ENCODE data around the gene VCL. TPM values are rescaled to one million over a fixed set of nuclear protein-coding genes. Genes with fewer than 3 reads are reported as not detected.

VCL gene
- polyA plus RNA-seq, 3 donors = 119 to 129 (median 123) TPM

DNA sequence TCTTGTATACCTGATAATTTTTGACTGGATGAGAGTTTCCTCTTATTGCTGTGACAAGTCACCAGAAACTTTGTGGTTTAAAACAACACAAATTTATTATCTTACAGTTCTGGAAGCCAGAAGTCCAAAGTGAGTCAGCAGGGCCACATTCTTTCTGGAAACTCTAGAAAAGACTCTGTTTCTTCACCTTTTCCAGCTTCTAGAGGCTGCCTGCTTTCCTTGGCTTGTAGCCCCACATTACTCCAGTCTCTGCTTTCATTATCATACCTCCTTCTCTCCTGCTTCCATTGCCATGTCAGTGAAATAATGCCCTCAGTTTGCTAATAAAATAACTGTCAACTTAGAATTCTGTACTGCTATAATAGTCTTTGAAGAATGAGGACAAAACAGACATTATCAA is 65.3 kb downstream of the VCL start:
- no peak for DNase-seq

DNA sequence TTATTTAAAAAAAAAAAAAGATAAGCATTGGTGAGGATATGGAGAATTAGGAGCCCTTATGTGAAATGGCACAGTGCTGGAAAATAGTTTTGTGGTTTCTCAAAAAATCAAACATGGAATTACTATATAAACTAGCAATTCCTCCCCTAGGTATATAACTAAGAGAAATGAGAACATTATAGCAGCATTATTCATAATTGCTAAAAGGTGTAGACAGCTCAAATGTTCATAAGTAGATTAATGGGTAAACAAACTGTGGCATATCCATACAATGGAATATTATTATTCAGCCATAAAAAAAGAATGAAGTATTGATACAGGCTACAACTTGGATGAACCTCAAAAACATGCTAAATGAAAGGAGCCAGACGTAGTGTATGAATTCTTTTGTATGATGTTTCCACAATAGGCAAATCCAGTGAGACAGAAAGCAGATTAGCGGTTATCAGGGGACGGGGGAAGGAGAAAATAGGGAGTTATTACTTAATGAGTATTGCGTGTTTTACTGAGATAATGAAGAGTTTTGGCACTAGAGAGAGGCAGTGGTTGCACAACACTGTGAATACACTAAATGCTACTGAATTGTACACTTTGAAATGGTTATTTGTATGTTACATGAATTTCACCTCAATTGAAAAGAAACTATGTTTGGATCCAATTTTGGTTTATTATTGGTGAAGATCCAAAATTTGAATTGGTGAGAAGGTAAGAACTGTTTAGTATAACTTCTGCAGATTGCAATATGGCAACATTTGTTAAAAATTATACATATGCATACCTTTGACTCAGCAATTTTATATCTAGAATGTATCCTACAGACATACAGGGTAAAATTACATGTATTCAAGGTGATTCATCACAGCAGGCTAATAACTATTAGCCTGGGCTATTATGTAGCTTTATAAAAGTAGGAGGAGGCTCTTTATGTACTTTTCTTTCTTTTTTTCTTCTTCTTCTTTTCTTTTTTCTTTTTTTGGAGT is 69.7 kb downstream of the VCL start:
- no peak for DNase-seq

DNA sequence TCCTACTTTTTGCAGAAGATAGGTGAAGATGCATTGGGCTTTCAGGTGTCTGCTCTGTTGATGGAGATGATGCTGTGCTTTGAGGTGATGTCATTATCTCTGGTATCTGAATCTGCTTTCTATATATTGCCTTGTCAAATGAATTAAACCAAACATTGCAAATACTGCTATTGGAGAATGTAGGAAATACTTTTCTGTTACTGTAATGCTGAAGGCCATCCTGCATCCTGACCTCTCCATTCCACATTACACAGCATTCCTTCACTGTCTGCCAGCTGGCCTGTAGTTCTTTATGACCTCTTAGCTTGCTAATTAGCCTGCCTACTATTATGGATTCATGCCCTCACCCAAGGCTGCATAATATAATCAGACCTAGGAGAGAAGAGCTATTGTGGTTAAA is 73.2 kb downstream of the VCL start:
- DNase-seq = peak; percentile 34

DNA sequence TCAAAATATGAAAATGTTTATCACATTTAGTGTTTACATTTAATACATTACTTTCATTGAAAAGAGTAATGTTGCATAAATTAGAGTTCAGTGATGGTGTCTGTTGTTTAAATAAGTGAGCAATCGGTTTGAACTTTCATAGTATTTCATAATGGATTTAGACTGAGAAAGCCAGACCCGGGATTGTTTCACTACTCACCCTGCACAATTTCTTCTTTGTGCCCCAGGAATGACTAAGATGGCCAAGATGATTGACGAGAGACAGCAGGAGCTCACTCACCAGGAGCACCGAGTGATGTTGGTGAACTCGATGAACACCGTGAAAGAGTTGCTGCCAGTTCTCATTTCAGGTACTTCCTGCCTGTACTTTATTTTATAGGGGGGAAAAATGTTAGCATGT is 74.6 kb downstream of the VCL start:
- no peak for DNase-seq

DNA sequence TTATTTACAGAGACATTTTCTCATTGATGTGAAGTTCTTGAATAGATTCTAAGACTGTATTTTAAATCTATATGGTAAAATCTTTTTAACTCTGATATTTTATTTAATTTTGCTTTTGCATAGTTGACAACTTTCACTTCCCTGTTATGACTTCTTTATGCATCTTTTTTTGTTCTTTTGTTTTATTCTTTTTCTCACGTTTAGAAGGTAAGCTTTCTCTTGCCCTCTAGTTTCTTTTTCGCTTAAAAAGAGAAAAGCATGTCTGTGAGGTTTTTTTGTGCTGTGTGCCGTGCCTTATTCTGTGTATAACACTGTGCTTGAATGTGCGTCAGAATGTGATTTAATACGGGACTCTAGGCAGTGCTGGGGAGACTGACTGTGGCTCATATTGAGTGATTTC is 78.0 kb downstream of the VCL start:
- no peak for DNase-seq

DNA sequence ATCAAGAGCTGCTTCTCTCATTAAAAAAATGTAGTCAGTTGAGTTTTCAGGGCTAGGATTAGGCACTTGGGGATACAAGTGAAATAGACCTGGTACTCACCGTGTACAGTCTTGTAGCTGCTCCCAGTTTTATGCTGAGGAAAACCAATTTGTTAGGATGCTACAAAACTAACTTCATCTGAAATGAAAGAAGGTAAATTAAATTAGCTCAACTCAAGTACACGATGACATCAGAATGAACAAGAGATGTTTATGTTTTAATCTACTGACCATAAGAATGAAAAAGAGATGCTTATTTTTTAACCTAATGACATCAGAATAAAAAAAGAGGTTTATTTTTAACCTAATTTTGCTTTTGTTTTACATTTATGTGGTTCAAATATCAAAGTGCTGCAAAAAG is 79.0 kb downstream of the VCL start:
- no peak for DNase-seq

DNA sequence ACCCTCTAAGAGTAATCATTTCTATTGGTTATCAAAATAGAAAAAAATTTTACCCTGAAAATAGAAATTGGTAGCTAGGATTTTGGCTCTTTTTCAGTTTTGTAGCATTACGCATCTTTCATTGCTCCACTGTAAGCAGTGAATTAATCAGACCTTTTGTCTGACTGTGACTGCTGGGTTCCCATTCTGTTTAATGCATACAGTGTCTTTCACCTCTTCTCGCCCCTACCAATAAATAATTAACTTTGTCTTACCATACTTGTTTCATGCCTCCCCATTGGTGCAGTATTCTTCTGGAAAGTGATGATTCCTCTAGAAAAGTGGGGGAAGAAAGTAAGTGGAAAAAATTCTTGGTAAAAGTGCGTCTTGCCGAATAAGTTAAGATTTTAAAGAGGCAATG is 79.5 kb downstream of the VCL start:
- DNase-seq = no peak

DNA sequence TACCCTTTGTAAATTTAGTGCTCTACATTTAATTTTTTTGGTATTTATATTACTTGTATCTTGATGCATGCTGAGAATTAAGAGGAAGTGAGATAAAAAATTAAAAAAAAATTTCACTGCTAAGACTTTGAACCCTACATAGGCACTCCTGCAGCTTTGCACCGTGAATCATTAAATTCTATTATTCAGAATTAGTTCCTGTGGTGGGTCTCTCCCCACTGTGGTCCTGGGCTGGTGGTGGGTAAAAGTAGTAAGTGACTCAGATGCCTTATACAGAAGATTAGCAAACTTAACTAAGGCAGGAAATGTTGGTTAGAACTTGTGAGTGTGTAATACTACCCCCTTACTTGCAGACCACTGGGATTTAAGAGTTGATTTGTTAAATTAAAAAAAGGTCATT is 80.1 kb downstream of the VCL start:
- no peak for DNase-seq

DNA sequence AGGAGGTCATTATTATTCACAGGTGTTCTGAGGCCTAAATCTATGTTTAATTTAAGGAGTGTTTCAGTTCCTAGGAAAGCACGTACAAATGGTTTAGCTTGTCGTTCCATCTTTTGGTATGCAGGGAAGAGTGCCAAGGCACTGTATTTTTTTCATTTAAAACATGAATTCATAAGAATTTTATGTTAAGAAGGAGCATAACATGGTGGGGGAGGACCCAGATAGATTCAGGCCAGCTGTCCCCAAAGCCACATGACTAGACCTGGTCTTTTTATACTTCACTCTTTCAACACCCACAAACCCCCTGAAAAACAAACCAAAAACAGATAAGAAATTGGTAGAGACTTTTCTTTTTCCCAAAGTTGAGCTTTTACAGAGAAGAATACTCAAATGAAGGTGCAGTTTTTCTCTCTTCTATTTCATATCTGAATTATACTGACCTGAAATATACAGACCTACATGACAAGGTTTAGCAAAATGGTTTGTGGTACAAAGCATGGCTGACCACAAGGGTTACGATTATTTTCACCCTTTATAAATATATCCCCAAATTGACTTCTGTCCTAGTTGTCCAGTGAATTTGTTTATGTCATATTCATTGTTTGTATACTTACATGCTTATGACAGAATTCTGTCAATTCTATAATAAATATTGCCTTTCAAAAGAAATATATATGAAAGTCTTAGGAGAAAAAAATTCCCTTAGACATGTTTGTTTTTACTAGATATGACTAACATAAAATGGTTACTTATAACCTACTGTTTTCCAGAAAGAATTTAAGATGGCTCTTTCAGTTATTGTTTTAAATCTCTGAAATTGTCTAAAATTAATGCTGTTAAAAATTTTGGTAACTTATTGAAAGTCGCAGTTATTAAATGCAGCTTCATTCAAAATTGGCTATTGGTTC is 81.4 kb downstream of the VCL start:
- DNase-seq = no peak

DNA sequence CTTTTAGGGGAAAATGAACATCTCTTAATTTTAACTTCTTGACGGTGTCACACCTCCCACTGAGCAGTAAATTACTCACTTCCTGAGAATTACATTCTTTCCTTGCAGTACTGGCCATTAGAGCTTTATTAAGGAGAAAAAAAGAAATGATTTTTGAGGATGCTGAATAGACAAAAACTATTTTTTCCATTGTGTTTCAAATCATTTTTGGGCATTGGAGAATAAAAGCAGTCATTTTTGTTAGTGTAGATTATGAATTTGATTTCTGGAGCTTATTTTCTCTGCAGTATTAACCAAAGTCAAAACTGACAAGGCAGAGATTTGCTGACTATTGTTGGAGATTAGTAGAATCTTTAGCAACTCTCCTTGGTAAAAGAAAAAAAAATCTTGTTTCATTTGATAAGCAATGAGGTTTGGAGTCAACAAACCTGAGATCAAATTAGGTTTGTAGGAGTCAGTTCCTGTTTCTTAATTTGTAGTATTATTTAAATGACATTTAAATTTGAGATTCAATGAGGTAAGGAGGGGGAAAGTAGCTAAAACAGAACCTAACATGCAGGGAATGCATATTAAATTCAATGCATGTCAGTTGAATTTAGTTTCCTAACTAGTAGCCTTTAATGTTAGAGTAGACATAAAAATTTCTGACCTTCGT is 82.1 kb downstream of the VCL start:
- DNase-seq = no peak

DNA sequence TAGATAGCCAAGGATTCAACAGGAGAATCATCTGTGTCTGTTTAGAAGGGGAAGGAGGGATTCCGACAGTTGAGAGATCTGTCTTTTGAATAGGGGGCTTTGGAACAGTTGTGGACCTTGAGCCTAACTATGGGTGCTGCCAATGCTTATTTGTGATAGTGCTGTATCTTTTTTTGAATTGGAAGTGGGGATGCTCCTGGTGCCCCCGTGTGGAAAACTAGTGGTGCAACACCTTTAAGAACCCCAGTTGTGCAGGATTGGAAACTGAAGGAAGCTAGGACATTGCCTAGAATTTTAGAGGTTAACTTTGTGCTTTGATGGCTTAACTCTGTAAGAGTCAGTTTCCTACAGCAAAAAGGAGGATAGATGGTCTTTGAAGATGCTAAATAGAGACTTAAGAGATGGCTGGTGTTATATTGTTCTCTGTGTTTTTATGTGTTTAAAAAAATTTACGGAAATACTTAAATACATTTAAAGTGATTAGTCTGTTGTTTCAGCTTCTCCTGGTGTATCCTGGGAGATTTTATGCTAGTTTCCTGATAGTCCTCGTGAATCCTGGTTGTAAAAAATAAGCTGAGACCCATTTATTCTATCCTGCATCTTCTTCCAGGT is 83.4 kb downstream of the VCL start:
- peak; percentile 36 for DNase-seq

DNA sequence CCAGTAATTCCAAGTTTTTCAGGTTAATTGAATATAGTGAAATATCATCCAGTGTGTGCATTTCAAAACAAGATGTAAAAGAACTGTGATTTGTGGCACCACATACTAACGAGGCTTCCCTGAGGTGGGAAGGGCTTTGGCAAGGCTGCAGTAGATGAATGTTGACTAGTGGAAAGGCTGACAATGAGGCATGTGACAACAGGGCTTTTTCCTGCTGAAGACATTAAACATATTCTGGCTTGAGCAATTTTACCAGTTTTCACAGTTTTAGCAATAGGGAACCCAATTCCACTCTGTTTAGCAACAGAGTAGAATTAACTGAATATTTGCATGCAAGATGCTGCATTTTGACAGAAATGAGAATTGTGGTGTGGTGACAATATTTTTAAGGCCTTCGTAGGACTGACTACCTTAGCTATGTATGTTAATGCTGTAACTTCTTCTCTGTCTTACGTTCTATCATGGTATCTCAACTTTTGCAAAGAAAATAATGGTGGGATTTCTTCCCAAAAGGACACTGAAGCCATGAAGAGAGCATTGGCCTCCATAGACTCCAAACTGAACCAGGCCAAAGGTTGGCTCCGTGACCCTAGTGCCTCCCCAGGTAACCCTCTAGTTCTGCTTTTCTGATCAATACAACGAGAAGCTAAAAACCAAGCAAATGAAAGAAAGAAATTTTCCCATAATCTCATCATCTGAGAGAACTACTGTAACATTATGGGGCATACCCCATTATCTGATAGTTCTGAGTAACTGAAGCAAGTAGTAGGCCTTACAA is 84.2 kb downstream of the VCL start:
- no peak for DNase-seq

DNA sequence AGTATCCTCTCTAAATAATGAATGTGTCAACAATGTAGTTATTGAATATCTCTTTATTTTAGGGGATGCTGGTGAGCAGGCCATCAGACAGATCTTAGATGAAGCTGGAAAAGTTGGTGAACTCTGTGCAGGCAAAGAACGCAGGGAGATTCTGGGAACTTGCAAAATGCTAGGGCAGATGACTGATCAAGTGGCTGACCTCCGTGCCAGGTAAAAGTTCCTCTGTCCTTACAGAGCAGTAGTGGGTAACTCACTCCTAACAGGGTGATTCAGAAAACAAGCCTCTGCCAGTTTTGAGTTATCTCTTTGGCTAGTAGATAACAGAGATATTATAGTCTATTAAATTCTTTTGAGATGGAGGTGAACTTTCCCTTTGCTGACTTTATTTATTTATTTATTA is 85.4 kb downstream of the VCL start:
- DNase-seq = no peak

DNA sequence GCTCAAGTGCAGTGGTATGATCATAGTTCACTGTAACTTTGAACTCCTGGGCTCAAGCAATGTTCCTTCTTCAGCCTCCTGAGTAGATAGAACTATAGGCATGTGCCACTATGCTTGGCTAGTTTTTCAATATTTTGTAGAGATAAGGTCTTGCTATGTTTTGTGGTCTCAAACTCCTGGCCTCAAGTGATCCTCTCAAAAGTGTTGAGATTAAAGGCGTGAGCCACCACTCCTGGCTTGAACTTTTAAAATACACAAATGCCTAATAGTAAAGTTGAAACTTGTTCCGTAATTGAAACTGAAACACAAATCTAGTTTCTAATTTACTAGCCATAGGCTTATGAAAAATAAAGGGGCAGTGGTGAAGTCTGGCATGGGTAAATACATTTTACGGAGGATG is 87.0 kb downstream of the VCL start:
- DNase-seq = no peak

DNA sequence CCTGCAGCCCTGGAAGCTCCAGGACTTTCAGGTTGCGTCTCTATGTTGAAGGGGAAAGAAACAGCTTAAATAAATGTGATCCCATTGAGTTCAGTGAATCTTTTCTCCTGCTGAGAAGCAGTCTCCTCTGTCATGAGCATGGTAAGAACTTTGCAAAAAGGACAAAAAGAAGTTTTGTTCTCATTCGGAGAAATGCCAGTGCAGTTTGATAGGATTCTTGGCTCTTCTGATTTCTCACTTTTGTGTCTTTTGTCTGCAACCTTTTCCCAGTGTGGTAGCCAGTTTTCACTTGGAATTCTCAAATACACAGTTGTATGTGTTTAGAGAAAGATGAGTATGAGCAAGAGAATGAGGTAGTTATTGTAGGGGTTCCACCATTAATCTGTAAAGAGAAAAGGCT is 88.4 kb downstream of the VCL start:
- DNase-seq = no peak

DNA sequence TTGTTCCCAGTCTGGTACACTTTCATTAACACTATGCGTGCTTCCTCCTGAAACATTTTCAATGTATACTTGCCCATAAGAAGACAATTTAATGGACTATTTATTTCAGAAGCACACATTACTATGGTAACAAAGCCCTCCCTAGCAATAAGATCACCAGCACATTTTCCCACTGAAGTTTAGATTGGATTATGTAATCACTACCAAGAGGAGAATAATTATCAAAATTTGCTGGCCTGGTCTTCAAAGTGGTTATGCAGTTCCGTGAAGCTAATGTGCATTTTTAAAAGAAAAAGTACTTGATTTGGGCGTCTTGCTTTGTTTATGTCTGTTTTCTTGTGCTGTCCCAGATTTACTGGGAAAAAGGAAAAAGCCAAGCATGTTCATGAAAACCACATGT is 90.8 kb downstream of the VCL start:
- no peak for DNase-seq

DNA sequence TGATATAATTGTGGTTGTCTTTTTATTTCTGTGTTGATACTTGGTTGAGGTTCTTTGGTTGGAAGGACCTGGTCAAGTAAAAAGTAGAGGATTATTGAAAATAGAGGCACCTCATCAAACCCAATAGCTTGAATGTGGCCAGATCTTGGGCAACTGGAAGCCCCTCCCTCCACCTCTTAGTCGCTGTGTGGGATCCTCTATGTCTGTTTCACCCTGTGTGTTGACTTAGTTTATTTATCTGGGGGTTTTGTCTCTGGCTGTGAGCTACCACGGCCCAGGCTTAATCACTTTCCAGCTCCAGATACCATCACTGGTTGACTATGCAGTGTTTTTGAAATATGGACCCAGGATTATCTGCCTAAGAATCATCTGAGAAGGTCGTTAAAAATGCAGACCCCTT is 94.5 kb downstream of the VCL start:
- DNase-seq = no peak

DNA sequence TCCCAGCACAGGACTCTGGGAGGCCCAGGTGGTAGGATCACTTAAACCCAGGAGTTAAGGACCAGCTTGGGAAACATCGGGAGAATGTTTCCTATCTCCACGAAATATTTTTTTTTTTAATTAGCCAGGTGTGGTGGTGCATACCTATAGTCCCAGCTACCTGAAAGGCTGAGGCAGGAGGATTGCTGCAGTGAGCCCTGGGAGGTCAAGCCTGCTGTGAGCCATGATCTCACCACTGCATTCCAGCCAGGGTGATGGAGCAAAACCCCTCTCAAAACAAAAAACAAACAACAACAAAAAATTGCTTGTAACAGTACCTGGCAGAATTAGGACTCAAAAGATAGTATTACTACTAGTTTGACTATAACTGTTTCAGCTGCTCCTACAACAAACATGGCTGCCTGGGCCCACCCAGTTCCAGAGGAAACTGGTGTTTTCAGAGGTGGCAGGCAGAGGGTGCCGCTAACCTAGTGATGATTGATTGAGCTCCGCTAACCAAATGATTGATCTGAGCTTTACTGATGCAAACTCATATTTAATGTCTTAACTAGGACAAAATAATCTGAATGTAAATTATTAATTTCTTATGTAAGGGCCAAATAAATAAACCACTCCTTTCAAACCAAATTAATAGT is 95.7 kb downstream of the VCL start:
- DNase-seq = no peak

DNA sequence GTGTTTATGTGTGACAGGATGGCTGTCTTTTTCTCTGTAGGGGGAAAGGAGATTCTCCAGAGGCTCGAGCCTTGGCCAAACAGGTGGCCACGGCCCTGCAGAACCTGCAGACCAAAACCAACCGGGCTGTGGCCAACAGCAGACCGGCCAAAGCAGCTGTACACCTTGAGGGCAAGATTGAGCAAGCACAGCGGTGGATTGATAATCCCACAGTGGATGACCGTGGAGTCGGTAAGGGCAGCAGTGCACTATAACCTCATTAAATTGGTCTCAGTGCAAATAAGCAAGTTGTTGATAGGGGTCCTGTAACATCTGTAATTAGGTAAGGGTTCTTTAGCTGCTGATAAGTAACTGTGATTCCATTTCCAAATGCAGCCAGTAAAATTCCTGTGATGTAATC is 96.3 kb downstream of the VCL start:
- no peak for DNase-seq

DNA sequence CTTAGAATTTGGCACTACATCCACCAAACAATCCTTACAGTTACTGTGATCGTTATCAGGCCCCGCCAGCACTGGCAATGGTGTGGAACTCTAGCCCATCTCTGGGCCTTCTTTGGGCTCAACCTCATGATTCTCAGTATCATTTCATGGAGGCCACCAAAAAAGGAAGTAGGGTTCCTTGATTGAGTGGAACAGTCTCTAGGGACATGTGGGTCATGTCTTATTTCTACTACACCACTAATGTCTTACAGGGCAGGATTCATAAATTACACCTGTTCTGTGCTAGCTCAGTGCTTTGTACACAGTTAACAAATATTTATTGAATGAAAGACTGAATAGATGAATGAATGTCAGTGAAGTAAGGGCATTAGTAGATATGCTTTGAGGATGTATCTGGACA is 98.9 kb downstream of the VCL start:
- no peak for DNase-seq

DNA sequence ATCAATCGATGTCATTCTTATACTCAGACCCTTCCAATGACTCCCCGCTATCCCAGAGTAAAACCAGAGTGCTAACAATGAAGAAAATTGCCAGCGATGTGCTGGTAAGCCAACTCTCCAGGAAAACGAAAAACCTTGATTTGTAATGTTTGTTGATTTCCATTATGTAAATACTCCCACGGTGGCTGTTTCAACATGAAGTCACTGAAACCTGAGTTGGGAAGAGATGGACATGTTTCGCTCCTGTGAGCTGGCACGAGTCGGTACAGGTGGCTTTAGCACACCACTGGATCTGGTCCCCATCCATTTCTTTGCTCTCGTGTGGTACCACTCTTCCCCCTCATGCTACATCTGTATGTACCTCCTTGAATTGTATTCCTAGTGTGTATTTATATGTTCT is 99.9 kb downstream of the VCL start:
- no peak for DNase-seq

Data from renal pelvis (tissue), 4 donors.